HCT116 (cell line): ENCODE measurements around the gene MAP7D1. TPM values are rescaled to one million over a fixed set of nuclear protein-coding genes. Genes with fewer than 3 reads are reported as not detected.

ENCODE experiments used
- ATAC-seq: fragments of 200-7000 bp; cut with Tn5 transposase; 2 replicates; pipeline ENCODE4 v1.9.1; 2020; ENCODE audit warnings: mild to moderate bottlenecking, moderate library complexity
- BruUV-seq: library from RNA; stranded (reverse); fragments of 400-500 nt; replicated peaks from 2 replicates; lab custom pipeline; 2021; lab: Mats Ljungman, UMichigan
- CTCF ChIA-PET: fragments of 300-600 bp; sonication (Branson Sonifier 250); formaldehyde crosslinking; loops from one replicate; lab custom pipeline; 2021; ENCODE audit warnings: antibody characterized with exemption; lab: Charles Lee
- POLR2A ChIA-PET: fragments of 300-600, 350-600 bp; sonication (Branson Sonifier 250); formaldehyde crosslinking; loops from one replicate; lab custom pipeline; 2021; ENCODE audit warnings: antibody characterized with exemption; lab: Charles Lee
- RAD21 ChIA-PET, 2 experiments: fragments of 300-600 bp; sonication (Branson Sonifier 250); formaldehyde crosslinking; loops; one replicate each; lab custom pipeline; 2023; ENCODE audit warnings: low total read pairs in 2 of 2; ENCODE audit not compliant: uncharacterized antibody in 2 of 2, unreplicated experiment in 2 of 2, low non-redundant PET in 1 of 2; lab: Charles Lee
- DNase-seq: peaks from one replicate; pipeline ENCODE4 v3.0.0-alpha.2; 2010; ENCODE audit warnings: low read depth, low spot score
- H2AFZ ChIP-seq: fragments of 200-600 bp; shearing (Covaris generic), sonication (generic); 2 replicates; pipeline ENCODE4 v1.6.1; 2017; ENCODE audit warnings: low read depth, mixed run types, mixed read lengths, antibody characterized with exemption, low read length; ENCODE audit not compliant: poor library complexity, severe bottlenecking
- H3K27ac ChIP-seq: 2 replicates; pipeline ENCODE4 v1.5.1; 2012; ENCODE audit warnings: low read depth, low read length
- H3K27me3 ChIP-seq: fragments of 200-600 bp; sonication (generic); 2 replicates; pipeline ENCODE4 v1.6.1; 2016; ENCODE audit warnings: mixed run types, low read length, mixed read lengths; ENCODE audit not compliant: insufficient read depth
- H3K36me3 ChIP-seq, 2 experiments: fragments of 200-500 bp in 1 of 2; fragments of 200-600 bp in 1 of 2; sonication (Bioruptor generic) in 1 of 2; sonication (generic) in 1 of 2; 2 replicates each; pipeline versions ENCODE4 v1.5.1 to v1.6.1; 2014 to 2016; ENCODE audit warnings: low read length in 2 of 2, inconsistent platforms in 1 of 2, mixed read lengths in 1 of 2, mixed run types in 1 of 2; ENCODE audit not compliant: insufficient read depth in 2 of 2, control insufficient read depth in 1 of 2
- H3K4me1 ChIP-seq, 2 experiments: fragments of 200-600 bp in 1 of 2; sonication (generic) in 1 of 2; 2 replicates each; pipeline versions ENCODE4 v1.5.1 to v1.6.1; 2012 to 2017; ENCODE audit warnings: low read length in 2 of 2, inconsistent platforms in 1 of 2, mild to moderate bottlenecking in 1 of 2, mixed read lengths in 1 of 2, mixed run types in 1 of 2, moderate library complexity in 1 of 2; ENCODE audit not compliant: insufficient read depth in 2 of 2, control insufficient read depth in 1 of 2
- H3K4me2 ChIP-seq: fragments of 200-600 bp; sonication (generic); 2 replicates; pipeline ENCODE4 v1.6.1; 2017; ENCODE audit warnings: mixed run types, low read length, mixed read lengths
- H3K4me3 ChIP-seq, 2 experiments: fragments of 200-600 bp in 1 of 2; sonication (generic) in 1 of 2; replicated peaks in 1 of 2; 2 replicates each; pipeline ENCODE4 v1.5.1; 2011 to 2016; ENCODE audit warnings: low read length in 2 of 2, control low read depth in 1 of 2, low read depth in 1 of 2, mild to moderate bottlenecking in 1 of 2, mixed read lengths in 1 of 2, mixed run types in 1 of 2
- H3K79me2 ChIP-seq: fragments of 200-600 bp; sonication (generic); 2 replicates; pipeline ENCODE4 v1.6.1; 2017; ENCODE audit warnings: mild to moderate bottlenecking, mixed run types, low read length, moderate library complexity, mixed read lengths; ENCODE audit not compliant: insufficient read depth
- H3K9ac ChIP-seq: fragments of 200-600 bp; sonication (generic); 2 replicates; pipeline ENCODE4 v1.6.1; 2016; ENCODE audit warnings: low read length, mixed read lengths
- H3K9me2 ChIP-seq: fragments of 200-600 bp; sonication (generic), shearing (Covaris generic); 2 replicates; pipeline ENCODE4 v1.6.1; 2017; ENCODE audit warnings: mixed run types, mild to moderate bottlenecking, moderate library complexity; ENCODE audit not compliant: insufficient read depth
- H3K9me3 ChIP-seq, 2 experiments: fragments of 200-500 bp in 1 of 2; fragments of 200-600 bp in 1 of 2; sonication (Bioruptor generic) in 1 of 2; sonication (generic) in 1 of 2; 2 replicates each; pipeline ENCODE4 v1.6.1; 2014 to 2017; ENCODE audit warnings: low read length in 2 of 2, mixed read lengths in 2 of 2, inconsistent platforms in 1 of 2, low read depth in 1 of 2, mild to moderate bottlenecking in 1 of 2, mixed run types in 1 of 2, moderate library complexity in 1 of 2; ENCODE audit not compliant: control insufficient read depth in 1 of 2, insufficient read depth in 1 of 2
- H4K20me1 ChIP-seq: fragments of 200-600 bp; sonication (generic), shearing (Covaris generic); 2 replicates; pipeline ENCODE4 v1.6.1; 2017; ENCODE audit warnings: mixed run types, mild to moderate bottlenecking, moderate library complexity; ENCODE audit not compliant: insufficient read depth
- ATF3 ChIP-seq: IDR thresholded peaks from 2 replicates; pipeline ENCODE4 v1.6.1; 2012
- CBX3 ChIP-seq: IDR thresholded peaks from 2 replicates; pipeline ENCODE4 v1.6.1; 2012; ENCODE audit warnings: low read depth
- CTCF ChIP-seq, 3 experiments: fragments of 200-600 bp in 1 of 3; sonication (generic) in 1 of 3; IDR thresholded peaks in 2 of 3; conservative IDR thresholded peaks in 1 of 3; 2 replicates each; pipeline ENCODE4 v1.5.1; 2012 to 2017; ENCODE audit warnings: low read depth in 2 of 3, low read length in 2 of 3, antibody characterized with exemption in 1 of 3, borderline replicate concordance in 1 of 3, control low read depth in 1 of 3, mild to moderate bottlenecking in 1 of 3, mixed read lengths in 1 of 3, mixed run types in 1 of 3, moderate library complexity in 1 of 3; ENCODE audit not compliant: insufficient read depth in 1 of 3
- EGR1 ChIP-seq: IDR thresholded peaks from 2 replicates; pipeline ENCODE4 v1.6.1; 2012; ENCODE audit warnings: low read depth
- ELF1 ChIP-seq: IDR thresholded peaks from 2 replicates; pipeline ENCODE4 v1.6.1; 2012; ENCODE audit warnings: low read depth, borderline replicate concordance
- EZH2 ChIP-seq: fragments of 200-600 bp; sonication (generic); IDR thresholded peaks from 2 replicates; pipeline ENCODE4 v1.6.1; 2017; ENCODE audit warnings: antibody characterized with exemption, mixed run types
- JUND ChIP-seq: IDR thresholded peaks from 2 replicates; pipeline ENCODE4 v1.6.1; 2012
- RAD21 ChIP-seq: IDR thresholded peaks from 2 replicates; pipeline ENCODE4 v1.6.1; 2012; ENCODE audit warnings: low read depth, mild to moderate bottlenecking
- REST ChIP-seq: IDR thresholded peaks from 2 replicates; pipeline ENCODE4 v1.6.1; 2012; ENCODE audit warnings: low read depth
- SIN3A ChIP-seq: IDR thresholded peaks from 2 replicates; pipeline ENCODE4 v1.6.1; 2012; ENCODE audit warnings: low read depth
- SP1 ChIP-seq: IDR thresholded peaks from 2 replicates; pipeline ENCODE4 v1.6.1; 2012; ENCODE audit warnings: low read depth
- SRF ChIP-seq: IDR thresholded peaks from 2 replicates; pipeline ENCODE4 v1.6.1; 2012; ENCODE audit warnings: low read depth
- TCF7L2 ChIP-seq: IDR thresholded peaks from 2 replicates; pipeline ENCODE4 v1.7.0; 2011; ENCODE audit warnings: borderline replicate concordance, inconsistent platforms; ENCODE audit not compliant: insufficient read depth, insufficient read length; ENCODE audit errors: extremely low read depth
- YY1 ChIP-seq: IDR thresholded peaks from 2 replicates; pipeline ENCODE4 v1.6.1; 2011; ENCODE audit warnings: low read length, low read depth, moderate library complexity, mild to moderate bottlenecking; ENCODE audit not compliant: insufficient replicate concordance; ENCODE audit errors: extremely low read depth
- ZBTB33 ChIP-seq: IDR thresholded peaks from 2 replicates; pipeline ENCODE4 v1.6.1; 2011; ENCODE audit warnings: mild to moderate bottlenecking, low read length, moderate library complexity; ENCODE audit not compliant: insufficient replicate concordance; ENCODE audit errors: extremely low read depth
- ZFX ChIP-seq: fragments of 450-650 bp; IDR thresholded peaks from 2 replicates; pipeline ENCODE4 v1.6.1; 2017
- intact Hi-C: fragments of 100-400 bp; cut with micrococcal nuclease; formaldehyde crosslinking; loops from 2 replicates; pipeline ENCODE4 v1.10.0; 2022
- total RNA-seq: library from RNA; stranded (reverse); gene quantifications from one replicate; pipeline ENCODE4 v1.2.1, GENCODE V29; 2021; ENCODE audit not compliant: unreplicated experiment

The MAP7D1 gene
- total RNA-seq, 1 experiment from 2014 or later = 71.8 TPM

- intact Hi-C loops = no loop called here
- POLR2A ChIA-PET = no interaction called here
- H3K9me3 ChIP-seq = no peaks in the 10 kb centered on the region
- H3K9ac ChIP-seq = no peak overlapping the region
- no peaks in the 10 kb centered on the region for H4K20me1 ChIP-seq
- no peak overlapping the region for H3K27ac ChIP-seq
- H2AFZ ChIP-seq = no peak overlapping the region
- no peak overlapping the region for H3K4me2 ChIP-seq
- TF ChIP-seq ZBTB33 (no peak), ATF3 (no peak), ZFX (no peak), SP1 (no peak), JUND (no peak), RAD21 (no peak), CTCF (IDR thresholded peaks at IDR 0.05 in 2 of 3, conservative IDR thresholded peaks at IDR 0.05 in 1 of 3; ENCODE audit: borderline replicate concordance in 1 of 3, insufficient read depth in 1 of 3, low read depth in 2 of 3, low read length in 2 of 3) (no peak), REST (no peak), SRF (no peak), ELF1 (no peak), SIN3A (no peak), YY1 (no peak), CBX3 (no peak), EZH2 (no peak), TCF7L2 (no peak), EGR1 (no peak)
- no peaks in the 10 kb centered on the region for H3K9me2 ChIP-seq
- peaks cover 0 to 31% of the 10 kb centered on the region in 2 experiments; a peak in 3 of 4 replicates for H3K4me1 ChIP-seq
- ATAC-seq = no peak
- peaks cover 2 to 22% of the 10 kb centered on the region in 2 experiments; a peak in 1 of 4 replicates for H3K36me3 ChIP-seq
- no peak for DNase-seq
- no TSS peak for BruUV-seq
- H3K4me3 ChIP-seq = no peak overlapping the region
- H3K79me2 ChIP-seq = peaks cover 20% of the 10 kb centered on the region
- RAD21 ChIA-PET = no interaction called here
- CTCF ChIA-PET = interaction anchor here (4.3 kb wide), 1 partner anchor 41 kb away, joined by 31 read pairs; no protein-coding TSS in a partner anchor
- H3K27me3 ChIP-seq = no peaks in the 10 kb centered on the region
Measured at GRCh38 chr1:36136535-36136934, 19.4 kb upstream of the MAP7D1 start.
